Adrenal gland (tissue), 12 donors: Measurements from ENCODE around the gene TSPAN9. TPM values are rescaled to one million over a fixed set of nuclear protein-coding genes. Genes with fewer than 3 reads are reported as not detected.

Experiments
- DNase-seq, 7 donors: peaks; one replicate each; pipeline ENCODE4 v3.0.0-alpha.2; 2019 to 2020
- H3K27ac ChIP-seq, 5 donors: fragments of 200-600 bp; sonication (generic) in 4 of 5; 1 replicate in 3 of 5; 2 replicates in 2 of 5; pipeline versions ENCODE4 v1.5.1 to v1.8.0; 2016 to 2020; ENCODE audit warnings: mild to moderate bottlenecking in 1 of 5
- H3K27me3 ChIP-seq: fragments of 200-600 bp; 2 replicates; pipeline ENCODE4 v1.8.0; 2021
- H3K36me3 ChIP-seq, 2 donors: fragments of 200-600 bp; replicated peaks in 1 of 2; 1 replicate in 1 of 2; 2 replicates in 1 of 2; pipeline versions ENCODE4 v1.5.1 to v1.8.0; 2018 to 2022
- H3K4me1 ChIP-seq, 2 donors: fragments of 200-600 bp; replicated peaks in 1 of 2; 1 replicate in 1 of 2; 2 replicates in 1 of 2; pipeline versions ENCODE4 v1.5.1 to v1.8.0; 2018 to 2021
- H3K4me3 ChIP-seq, 4 donors: fragments of 200-600 bp; sonication (generic) in 3 of 4; one replicate each; pipeline ENCODE4 v1.5.1; 2016 to 2018
- H3K9me3 ChIP-seq, 3 donors: fragments of 200-600 bp; sonication (generic) in 1 of 3; replicated peaks in 1 of 3; 1 replicate in 2 of 3; 2 replicates in 1 of 3; pipeline versions ENCODE4 v1.5.1 to v1.8.0; 2016 to 2021
- POLR2A ChIP-seq, 2 donors: fragments of 450-650 bp; IDR thresholded peaks; one replicate each; pipeline ENCODE4 v1.6.1; 2017; ENCODE audit warnings: antibody characterized with exemption in 2 of 2, mild to moderate bottlenecking in 2 of 2, moderate library complexity in 1 of 2
- WGBS, 4 donors: extraction: QIAGEN DNeasy Blood & Tissue Kit in 2 of 4; methylation state at CpG; one replicate each; pipeline versions ENCODE4 v1.1.5 to v1.1.7; 2013 to 2017; 5-methylcytosine and 5-hydroxymethylcytosine counted together
- intact Hi-C, 2 donors: fragments of 100-400 bp; cut with DNase I; formaldehyde crosslinking; loops; one replicate each; pipeline versions ENCODE4 v1.14.1 to v1.15.0; 2022 to 2023
- polyA plus RNA-seq, 3 donors: library from polyadenylated mRNA; stranded (reverse); fragments of 200-250 nt in 2 of 3; fragments of 350-450 nt in 1 of 3; fragmentation: Illumina TruSeq in 1 of 3; extraction: RNeasy Lipid Tissue Mini Kit (QIAGEN cat#74804) in 1 of 3; gene quantifications; one replicate each; pipeline ENCODE4 v1.2.3, GENCODE V29; 2013 to 2014
- total RNA-seq, 9 donors: library from RNA; depleted of rRNA in 4 of 9; stranded (reverse); fragments of >200 nt in 4 of 9; fragments of 120-200 nt in 1 of 9; fragmentation: NEBNext Ultra II Directional in 1 of 9; extraction: Animal tissue kit (Norgen Biotek cat#: 25700) in 1 of 9; gene quantifications; one replicate each; pipeline versions ENCODE4 v1.1.0 to v1.2.4, GENCODE V29; 2013 to 2023
- TF ChIP-seq, protein P1 (sequence below), 6 experiments: fragments of 450-650 bp in 4 of 6; fragments of 200-600 bp in 2 of 6; sonication (generic) in 1 of 6; IDR thresholded peaks; 1 replicate in 5 of 6; 2 replicates in 1 of 6; pipeline versions ENCODE4 v1.5.1 to v1.8.0; 2016 to 2021; ENCODE audit warnings: antibody characterized with exemption in 6 of 6, mild to moderate bottlenecking in 2 of 6, moderate library complexity in 1 of 6
- donor health status: healthy with polysubstance abuse.
- donor health status: Bipolar disorder and iron deficiency.
- donor health status: DM: yes; HTN: yes; CAD: no.
- donor health status: DM: no; HTN: no; CAD: no.
- donor health status: DM: no; HTN: no; CAD: no.
- donor health status: DM: yes; HTN: yes; CAD: no.

Gene TSPAN9
- total and polyA plus RNA-seq, 12 donors: 12.4 to 31.4 (median 22.4) TPM

DNA sequence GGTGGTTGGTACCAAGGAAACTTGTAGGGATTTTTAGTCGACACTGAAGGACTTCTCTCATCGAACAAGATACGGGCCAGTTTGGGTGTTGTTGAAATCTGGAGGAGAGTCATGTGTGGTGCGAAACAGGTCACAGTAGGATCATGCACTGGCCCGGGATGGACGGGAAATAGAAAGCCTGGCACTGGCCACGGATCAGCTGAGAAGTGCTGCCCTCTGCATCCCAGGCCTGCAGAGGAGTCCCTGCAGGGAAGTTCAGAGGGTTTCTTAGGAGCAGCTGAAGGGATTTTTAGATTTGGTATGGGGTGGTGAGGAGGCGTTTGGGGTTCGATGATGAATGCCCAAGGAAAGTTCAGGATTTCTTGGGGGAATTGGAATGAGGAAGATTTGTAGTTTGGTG lies 63.1 kb downstream of the TSPAN9 start:
- no peaks in the 10 kb centered on the region for H3K9me3 ChIP-seq
- H3K4me1 ChIP-seq: peaks cover 0 to 5% of the 10 kb centered on the region in 2 donors
- no peak overlapping the region for H3K4me3 ChIP-seq
- TF ChIP-seq, protein P1, sequence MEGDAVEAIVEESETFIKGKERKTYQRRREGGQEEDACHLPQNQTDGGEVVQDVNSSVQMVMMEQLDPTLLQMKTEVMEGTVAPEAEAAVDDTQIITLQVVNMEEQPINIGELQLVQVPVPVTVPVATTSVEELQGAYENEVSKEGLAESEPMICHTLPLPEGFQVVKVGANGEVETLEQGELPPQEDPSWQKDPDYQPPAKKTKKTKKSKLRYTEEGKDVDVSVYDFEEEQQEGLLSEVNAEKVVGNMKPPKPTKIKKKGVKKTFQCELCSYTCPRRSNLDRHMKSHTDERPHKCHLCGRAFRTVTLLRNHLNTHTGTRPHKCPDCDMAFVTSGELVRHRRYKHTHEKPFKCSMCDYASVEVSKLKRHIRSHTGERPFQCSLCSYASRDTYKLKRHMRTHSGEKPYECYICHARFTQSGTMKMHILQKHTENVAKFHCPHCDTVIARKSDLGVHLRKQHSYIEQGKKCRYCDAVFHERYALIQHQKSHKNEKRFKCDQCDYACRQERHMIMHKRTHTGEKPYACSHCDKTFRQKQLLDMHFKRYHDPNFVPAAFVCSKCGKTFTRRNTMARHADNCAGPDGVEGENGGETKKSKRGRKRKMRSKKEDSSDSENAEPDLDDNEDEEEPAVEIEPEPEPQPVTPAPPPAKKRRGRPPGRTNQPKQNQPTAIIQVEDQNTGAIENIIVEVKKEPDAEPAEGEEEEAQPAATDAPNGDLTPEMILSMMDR (IDR thresholded peaks at IDR 0.05): no peak
- TF ChIP-seq POLR2A (IDR thresholded peaks at IDR 0.05): no peak
- no peak overlapping the region for H3K27ac ChIP-seq
- no peak for DNase-seq
- WGBS, 4 donors: 85 to 92% (median 86%) methylated on average over 9 of the region's 9 CpGs
- no peaks in the 10 kb centered on the region for H3K36me3 ChIP-seq
- H3K27me3 ChIP-seq: no peaks in the 10 kb centered on the region
- intact Hi-C loops: no loop called here

DNA sequence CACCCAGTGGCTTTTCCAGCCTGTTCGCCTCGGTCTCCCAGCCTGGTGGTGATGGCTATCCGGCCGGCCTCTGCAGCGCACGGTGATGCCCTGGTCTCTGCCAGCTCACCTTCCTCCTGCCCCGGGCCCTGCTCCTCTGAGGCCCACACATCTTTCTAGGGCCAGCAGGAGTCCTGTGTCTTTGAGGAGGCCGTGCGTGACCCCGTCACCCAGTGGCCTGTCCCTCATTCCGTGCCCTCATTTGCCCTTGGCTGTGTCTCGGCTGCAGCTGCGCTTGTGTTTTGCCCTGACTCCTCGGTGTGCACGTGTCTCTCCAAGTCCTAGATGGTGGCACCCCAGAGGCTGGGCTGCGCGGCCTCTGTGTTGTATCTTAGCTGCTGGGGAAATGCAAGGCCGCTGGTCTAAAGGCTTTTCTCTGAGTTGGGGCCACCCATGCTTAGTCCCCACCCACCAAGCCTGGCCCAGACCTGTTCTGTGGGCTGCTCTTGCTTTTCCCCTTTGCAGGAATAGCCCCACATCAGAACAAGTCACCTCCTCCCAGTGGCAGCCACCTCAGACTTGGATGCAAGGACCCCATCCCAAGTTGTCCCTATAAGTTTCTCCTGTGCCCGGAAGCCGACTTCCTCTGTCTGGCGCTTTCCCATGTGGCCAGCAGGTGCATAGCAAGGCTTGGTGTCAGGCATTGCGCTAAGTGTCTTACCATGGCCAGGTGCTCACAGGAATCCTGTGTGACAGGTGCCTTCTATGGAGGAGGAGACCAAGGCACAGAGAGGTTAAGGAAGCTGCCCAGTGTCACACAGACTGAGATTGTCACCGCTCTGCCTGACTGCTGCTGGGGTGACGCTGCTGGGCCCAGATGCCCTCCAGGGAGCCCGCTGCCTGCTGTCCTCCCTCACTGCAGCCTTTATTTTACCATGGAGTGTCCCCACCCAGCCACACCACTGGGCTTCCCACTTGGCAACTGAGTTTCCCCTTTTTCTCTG lies 64.5 kb downstream of the TSPAN9 start:
- peaks cover 0 to 5% of the 10 kb centered on the region in 2 donors for H3K4me1 ChIP-seq
- 74 to 89% (median 86%) methylated on average over 18 to 25 of the region's 25 CpGs for WGBS, 4 donors
- H3K36me3 ChIP-seq: no peaks in the 10 kb centered on the region
- intact Hi-C loops: no loop called here
- no peaks in the 10 kb centered on the region for H3K9me3 ChIP-seq
- H3K27ac ChIP-seq: no peak overlapping the region
- TF ChIP-seq POLR2A (IDR thresholded peaks at IDR 0.05): no peak
- TF ChIP-seq, protein P1 (IDR thresholded peaks at IDR 0.05): no peak
- no peaks in the 10 kb centered on the region for H3K27me3 ChIP-seq
- H3K4me3 ChIP-seq: no peak overlapping the region
- no peak for DNase-seq

DNA sequence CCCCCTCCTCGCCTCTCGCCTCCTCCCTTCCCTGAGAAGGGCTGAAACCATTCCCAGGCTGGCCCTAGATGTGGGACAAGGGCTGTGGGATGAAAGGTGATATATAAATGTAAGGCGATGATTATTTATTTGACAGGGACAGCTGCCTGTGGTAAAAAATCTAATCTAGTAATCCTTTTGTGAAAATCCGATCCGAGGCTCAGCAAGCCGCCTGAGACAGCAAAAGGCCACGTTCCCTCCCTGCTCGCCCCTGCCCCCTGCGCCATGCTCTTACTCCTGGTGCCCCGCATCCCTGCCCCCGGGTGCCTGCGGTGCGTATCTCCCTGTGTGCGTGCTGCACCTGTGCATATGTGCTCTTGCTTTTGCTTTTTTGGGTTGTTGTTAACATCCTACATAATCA lies 65.2 kb downstream of the TSPAN9 start:
- 86 to 92% (median 88%) methylated on average over 14 of the region's 14 CpGs for WGBS, 4 donors
- no peak for DNase-seq
- peaks cover 0 to 5% of the 10 kb centered on the region in 2 donors for H3K4me1 ChIP-seq

GRCh38 chr12:3144495-3144894 lies 67.3 kb downstream of the TSPAN9 start:
- intact Hi-C loops: no loop called here

More for the DNA sequence above, 65.2 kb downstream of the TSPAN9 start:
- H3K27me3 ChIP-seq: no peaks in the 10 kb centered on the region
- no peaks in the 10 kb centered on the region for H3K9me3 ChIP-seq
- no peaks in the 10 kb centered on the region for H3K36me3 ChIP-seq
- intact Hi-C loops: no loop called here
- H3K4me3 ChIP-seq: no peak overlapping the region
- TF ChIP-seq, protein P1 (IDR thresholded peaks at IDR 0.05): no peak
- TF ChIP-seq POLR2A (IDR thresholded peaks at IDR 0.05): no peak
- H3K27ac ChIP-seq: no peak overlapping the region

More at GRCh38 chr12:3144495-3144894, 67.3 kb downstream of the TSPAN9 start:
- no peak for DNase-seq
- no peaks in the 10 kb centered on the region for H3K27me3 ChIP-seq
- H3K9me3 ChIP-seq: no peaks in the 10 kb centered on the region
- WGBS, 4 donors: 93 to 100% (median 96%) methylated on average over 5 to 7 of the region's 7 CpGs
- peaks cover 0 to 5% of the 10 kb centered on the region in 2 donors for H3K4me1 ChIP-seq
- H3K36me3 ChIP-seq: no peaks in the 10 kb centered on the region
- TF ChIP-seq, protein P1 (IDR thresholded peaks at IDR 0.05): no peak
- no peak for TF ChIP-seq POLR2A (IDR thresholded peaks at IDR 0.05)
- no peak overlapping the region for H3K27ac ChIP-seq
- H3K4me3 ChIP-seq: no peak overlapping the region
